ENCODE measurements around the gene IGFBP3.

DNA sequence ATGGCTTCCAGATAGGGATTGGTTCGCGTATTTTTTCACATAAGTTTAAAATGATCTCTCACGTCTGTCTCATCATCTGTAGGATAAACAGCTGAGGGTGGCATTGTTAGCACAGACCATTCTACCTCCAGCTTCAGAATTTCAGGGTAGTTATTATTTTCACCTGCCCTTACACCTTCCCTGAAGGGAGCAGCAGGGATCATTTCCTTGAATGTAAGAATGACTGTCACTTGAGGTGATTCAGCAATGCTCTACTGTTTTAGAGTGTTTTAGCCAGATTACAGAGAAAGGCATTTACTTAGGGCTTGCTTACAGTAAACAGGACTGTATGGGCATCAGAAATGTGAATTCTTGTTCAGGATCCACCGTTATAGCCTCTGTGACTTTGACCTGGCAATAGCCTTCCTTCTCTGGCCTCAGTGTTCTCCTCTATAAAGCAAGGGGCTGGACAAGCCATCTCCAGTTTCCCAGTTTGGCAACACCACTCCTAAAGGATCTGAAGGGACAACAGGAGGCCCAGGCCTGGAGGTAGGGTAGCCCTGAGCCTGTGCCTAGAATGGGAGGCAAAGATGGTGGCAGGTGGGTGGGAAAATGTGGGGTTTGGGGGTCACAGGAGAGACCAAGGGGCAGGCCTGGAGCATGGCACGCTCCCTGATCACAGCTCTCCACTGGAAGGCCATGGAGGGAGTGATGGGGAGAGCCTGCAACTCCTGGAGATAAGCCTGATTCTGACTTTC, 34.0 kb downstream of the IGFBP3 start:
- TF ChIP-seq CTCF (IDR thresholded peaks at IDR 0.05) (no peak), POLR2A (IDR thresholded peaks at IDR 0.05) (no peak)

Measured in right lobe of liver (tissue), 4 donors.